K562 (cell line): ENCODE data around the gene DIP2B. TPM values are rescaled to one million over a fixed set of nuclear protein-coding genes. Genes with fewer than 3 reads are reported as not detected.

Experiments used
- DNMT1 ChIP-seq: fragments of 450-650 bp; IDR thresholded peaks from 2 replicates; pipeline ENCODE4 v1.6.1; 2016; ENCODE audit warnings: antibody characterized with exemption, mild to moderate bottlenecking
- IRF1 ChIP-seq: sonication (generic); formaldehyde crosslinking; IDR thresholded peaks from 2 replicates; pipeline ENCODE4 v1.8.0; 2022; ENCODE audit warnings: missing genetic modification reagents, mild to moderate bottlenecking, borderline replicate concordance
- JUND ChIP-seq, 2 experiments: IDR thresholded peaks; 2 replicates in 1 of 2; 3 replicates in 1 of 2; pipeline ENCODE4 v1.6.1; 2011; ENCODE audit warnings: borderline replicate concordance in 2 of 2, low read depth in 2 of 2, low read length in 2 of 2, improper control_type of control experiment in 1 of 2, missing biosample characterization in 1 of 2, missing genetic modification characterization in 1 of 2, missing genetic modification reagents in 1 of 2
- MAFK ChIP-seq: IDR thresholded peaks from 2 replicates; pipeline ENCODE4 v1.6.1; 2011; ENCODE audit warnings: low read length, improper control_type of control experiment
- MAX ChIP-seq: sonication (generic); formaldehyde crosslinking; IDR thresholded peaks from 2 replicates; pipeline ENCODE4 v1.9.0; 2022; ENCODE audit warnings: mild to moderate bottlenecking, missing genetic modification reagents
- MBD2 ChIP-seq: sonication (generic); IDR thresholded peaks from 2 replicates; pipeline ENCODE4 v1.6.1; 2016; ENCODE audit warnings: low read depth, borderline replicate concordance
- MCM2 ChIP-seq: fragments of 450-650 bp; IDR thresholded peaks from 2 replicates; pipeline ENCODE4 v1.6.1; 2017; ENCODE audit warnings: low read depth, mild to moderate bottlenecking
- NR2F6 ChIP-seq: fragments of 450-650 bp; formaldehyde crosslinking; IDR thresholded peaks from 2 replicates; pipeline ENCODE4 v1.4.0; 2020; ENCODE audit warnings: mild to moderate bottlenecking
- PCBP1 ChIP-seq: fragments of 200-400 bp; formaldehyde crosslinking; IDR thresholded peaks from 2 replicates; pipeline ENCODE4 v1.6.1; 2018; ENCODE audit warnings: mild to moderate bottlenecking, low read depth, low read length; ENCODE audit not compliant: poor library complexity, severe bottlenecking
- POLR2AphosphoS2 ChIP-seq: IDR thresholded peaks from 2 replicates; pipeline ENCODE4 v1.6.1; 2012; ENCODE audit warnings: low read length, improper control_type of control experiment
- RAD21 ChIP-seq, 2 experiments: fragments of 250-450 bp in 1 of 2; fragments of 450-650 bp in 1 of 2; sonication (Bioruptor Pico) in 1 of 2; formaldehyde crosslinking in 1 of 2; IDR thresholded peaks in 1 of 2; conservative IDR thresholded peaks in 1 of 2; 2 replicates each; pipeline versions ENCODE4 v1.4.0 to v1.8.0; 2020 to 2022; ENCODE audit warnings: mild to moderate bottlenecking in 2 of 2, moderate library complexity in 1 of 2
- RBBP5 ChIP-seq: fragments of 200-600 bp; sonication (generic); IDR thresholded peaks from 2 replicates; pipeline ENCODE4 v1.6.1; 2012; ENCODE audit warnings: borderline replicate concordance, mild to moderate bottlenecking, low read length, control low read depth, inconsistent platforms; ENCODE audit not compliant: insufficient read depth, poor library complexity, severe bottlenecking
- RBM14 ChIP-seq: fragments of 200-400 bp; formaldehyde crosslinking; IDR thresholded peaks from 2 replicates; pipeline ENCODE4 v1.6.1; 2018; ENCODE audit warnings: low read depth, mild to moderate bottlenecking, low read length, moderate library complexity, borderline replicate concordance; ENCODE audit not compliant: insufficient read depth
- RBM22 ChIP-seq: fragments of 200-400 bp; formaldehyde crosslinking; IDR thresholded peaks from 2 replicates; pipeline ENCODE4 v1.6.1; 2018; ENCODE audit warnings: low read length, low read depth; ENCODE audit not compliant: poor library complexity, severe bottlenecking
- SMARCA4 ChIP-seq: fragments of 450-650 bp; IDR thresholded peaks from 2 replicates; pipeline ENCODE4 v1.6.1; 2016
- SMARCA5 ChIP-seq: fragments of 450-650 bp; IDR thresholded peaks from 2 replicates; pipeline ENCODE4 v1.6.1; 2016
- STAG1 ChIP-seq: sonication (generic); formaldehyde crosslinking; IDR thresholded peaks from 2 replicates; pipeline ENCODE4 v1.5.0; 2020; ENCODE audit warnings: missing genetic modification reagents, borderline replicate concordance
- ZBTB33 ChIP-seq: sonication (generic); formaldehyde crosslinking; IDR thresholded peaks from 2 replicates; pipeline ENCODE4 v1.8.1; 2023; ENCODE audit warnings: mild to moderate bottlenecking, missing genetic modification reagents
- ZNF41 ChIP-seq: fragments of 250-450 bp; sonication (Bioruptor Pico); conservative IDR thresholded peaks from 2 replicates; pipeline ENCODE4 v1.4.0; 2020; ENCODE audit warnings: mild to moderate bottlenecking
- ZNF644 ChIP-seq: fragments of 200-800 bp; sonication (Bioruptor generic); IDR thresholded peaks from 2 replicates; pipeline ENCODE4 v1.6.1; 2016; ENCODE audit warnings: low read depth, missing genetic modification characterization, missing compliant biosample characterization
- ZNF766 ChIP-seq: fragments of 200-800 bp; sonication (Bioruptor generic); conservative IDR thresholded peaks from 2 replicates; pipeline ENCODE4 v1.6.1; 2016; ENCODE audit warnings: missing genetic modification characterization, missing compliant biosample characterization
- polyA plus RNA-seq, 8 experiments: library from polyadenylated mRNA; depleted of rRNA in 4 of 8; stranded (reverse) in 5 of 8; unstranded in 3 of 8; fragments of >200 nt; fragmentation: Nextera tagmentation in 2 of 8; fragmentation: Illumina TruSeq in 1 of 8; extraction: Ambion mirVana in 2 of 8; extraction: Trizol in 1 of 8; gene quantifications; 2 replicates each; pipeline versions ENCODE4 v1.2.1 to v1.2.3, GENCODE V29; 2011 to 2014; ENCODE audit warnings: inconsistent platforms in 1 of 8, missing spikeins in 1 of 8
- total RNA-seq, 7 experiments: library from RNA; depleted of rRNA in 6 of 7; stranded (reverse); fragments of >200 nt in 6 of 7; fragmentation: Illumina TruSeq in 2 of 7; extraction: Trizol in 2 of 7; gene quantifications; 2 replicates each; pipeline versions ENCODE4 v1.2.1 to v1.2.3, GENCODE V29; 2011 to 2021; ENCODE audit warnings: low replicate concordance in 1 of 7
- TF ChIP-seq, protein P1 (sequence below): fragments of 450-650 bp; IDR thresholded peaks from 2 replicates; pipeline ENCODE4 v1.6.1; 2016
- TF ChIP-seq, protein P2 (sequence below): fragments of 250-450 bp; sonication (Bioruptor Pico); IDR thresholded peaks from 2 replicates; pipeline ENCODE4 v1.8.0; 2021; ENCODE audit warnings: borderline replicate concordance, mild to moderate bottlenecking, moderate library complexity; ENCODE audit not compliant: poor library complexity, severe bottlenecking

The DIP2B gene
- total and polyA plus RNA-seq, 9 of the 15 experiments (the other 6 are each of a cell fraction or from before 2014, with no cell fraction given), result 4.6 to 26.1 (median 18.8) TPM

DNA sequence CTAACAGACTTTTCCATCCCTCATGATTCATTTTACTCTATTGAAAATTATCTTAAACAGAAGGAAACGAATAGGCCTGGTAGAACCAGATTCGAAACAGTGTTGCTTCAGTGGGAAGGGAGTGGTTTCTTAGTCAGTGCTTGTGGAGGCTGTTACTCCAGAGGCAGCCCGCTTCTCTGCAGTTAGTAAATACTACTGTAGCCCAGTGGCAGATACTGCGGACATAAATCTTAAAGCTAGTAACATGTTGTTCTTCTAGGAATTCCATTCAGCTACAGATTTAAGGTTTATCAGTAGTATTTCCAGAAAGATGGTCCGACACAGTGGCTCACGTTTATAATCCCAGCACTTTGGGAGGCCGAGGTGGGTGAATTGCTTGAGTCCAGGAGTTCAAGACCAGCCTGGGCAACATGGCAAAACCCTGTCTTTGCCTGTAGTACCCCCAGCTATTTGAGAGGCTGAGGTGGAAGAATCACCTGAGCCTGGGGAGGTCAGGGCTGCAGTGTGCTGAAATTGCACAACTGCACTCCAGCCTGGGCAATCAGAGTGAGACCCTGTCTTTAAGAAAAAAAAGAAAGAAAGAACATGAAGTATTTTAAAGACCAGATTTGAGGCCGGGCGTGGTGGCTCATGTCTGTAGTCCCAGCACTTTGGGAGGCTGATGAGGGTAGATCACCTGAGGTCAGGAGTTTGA, 45.9 kb downstream of the DIP2B start (continued):
- TF ChIP-seq ZNF41 (CRISPR knock-in tag) (no peak), RBM22 (no peak), NR2F6 (CRISPR knock-in tag) (no peak), ZBTB33 (CRISPR knock-in tag) (no peak), JUND (IDR thresholded peaks at IDR 0.05; ENCODE audit: borderline replicate concordance, low read depth, low read length) (no peak), JUND (tag; IDR thresholded peaks at IDR 0.05; ENCODE audit: borderline replicate concordance, low read depth, low read length) (no peak; the same call in 2 of the 3 replicates), POLR2AphosphoS2 (no peak), RBM14 (no peak), SMARCA5 (no peak), MAFK (no peak), MBD2 (no peak), MCM2 (no peak), IRF1 (CRISPR knock-in tag) (no peak), PCBP1 (no peak), ZNF766 (CRISPR knock-in tag) (peak; percentile 81; the same call in 1 of the 2 replicates), RAD21 (CRISPR knock-in tag; conservative IDR thresholded peaks at IDR 0.05 in 1 of 2, IDR thresholded peaks at IDR 0.05 in 1 of 2) (peak in 1 of 2 experiments; percentile 18; a peak in 1 of 4 replicates), DNMT1 (no peak), STAG1 (CRISPR knock-in tag) (no peak), MAX (CRISPR knock-in tag) (no peak), ZNF644 (tag) (no peak), RBBP5 (no peak), SMARCA4 (0 out of 2 replicates have a peak, but pooled peaks have one; percentile 38)
- TF ChIP-seq, protein P1, sequence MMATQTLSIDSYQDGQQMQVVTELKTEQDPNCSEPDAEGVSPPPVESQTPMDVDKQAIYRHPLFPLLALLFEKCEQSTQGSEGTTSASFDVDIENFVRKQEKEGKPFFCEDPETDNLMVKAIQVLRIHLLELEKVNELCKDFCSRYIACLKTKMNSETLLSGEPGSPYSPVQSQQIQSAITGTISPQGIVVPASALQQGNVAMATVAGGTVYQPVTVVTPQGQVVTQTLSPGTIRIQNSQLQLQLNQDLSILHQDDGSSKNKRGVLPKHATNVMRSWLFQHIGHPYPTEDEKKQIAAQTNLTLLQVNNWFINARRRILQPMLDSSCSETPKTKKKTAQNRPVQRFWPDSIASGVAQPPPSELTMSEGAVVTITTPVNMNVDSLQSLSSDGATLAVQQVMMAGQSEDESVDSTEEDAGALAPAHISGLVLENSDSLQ, result peak; percentile 87
- TF ChIP-seq, protein P2, sequence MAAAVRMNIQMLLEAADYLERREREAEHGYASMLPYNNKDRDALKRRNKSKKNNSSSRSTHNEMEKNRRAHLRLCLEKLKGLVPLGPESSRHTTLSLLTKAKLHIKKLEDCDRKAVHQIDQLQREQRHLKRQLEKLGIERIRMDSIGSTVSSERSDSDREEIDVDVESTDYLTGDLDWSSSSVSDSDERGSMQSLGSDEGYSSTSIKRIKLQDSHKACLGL, result no peak
